GM15510 (cell line): Measurements from ENCODE around the gene FGFRL1.
A peak's percentile ranks its signal among the peaks of the same experiment; 100 is the strongest.

Experiments used
- POLR2A ChIP-seq: IDR thresholded peaks from 3 replicates; pipeline ENCODE4 v1.6.1; 2011; ENCODE audit warnings: borderline replicate concordance; ENCODE audit not compliant: insufficient read length; ENCODE audit errors: extremely low read depth

The FGFRL1 gene

GRCh38 chr4:970046-970745 is 41.2 kb upstream of the FGFRL1 start:
- TF ChIP-seq POLR2A: no peak

GRCh38 chr4:970854-971520 is 40.4 kb upstream of the FGFRL1 start:
- no peak for TF ChIP-seq POLR2A

- no peak for TF ChIP-seq POLR2A
These were observed 39.5 kb upstream of the FGFRL1 start for GRCh38 chr4:971666-972500.

- TF ChIP-seq POLR2A: no peak
These were observed 38.6 kb upstream of the FGFRL1 start for GRCh38 chr4:972651-973424.

GRCh38 chr4:973431-974397 is 37.7 kb upstream of the FGFRL1 start, which contains the start of gene DGKQ:
Gene DGKQ, minus strand, starts transcription at chr4:973569. Its CDS starts 87 bp downstream, at chr4:973482.
- TF ChIP-seq POLR2A: peak; percentile 73

GRCh38 chr4:974668-975067 is 36.8 kb upstream of the FGFRL1 start:
- no peak for TF ChIP-seq POLR2A

- no peak for TF ChIP-seq POLR2A
These were observed 32.3 kb upstream of the FGFRL1 start for GRCh38 chr4:978957-979701.

GRCh38 chr4:982291-982690 is 29.1 kb upstream of the FGFRL1 start:
- TF ChIP-seq POLR2A: no peak

- TF ChIP-seq POLR2A: no peak
These were observed 28.6 kb upstream of the FGFRL1 start for GRCh38 chr4:982814-983213.

GRCh38 chr4:984336-985054 is 26.9 kb upstream of the FGFRL1 start:
- no peak for TF ChIP-seq POLR2A

- peak; percentile 23 for TF ChIP-seq POLR2A
These were observed 26.1 kb upstream of the FGFRL1 start for GRCh38 chr4:985123-985830.
